AG09309 (cell line): Measurements from ENCODE around the gene PLXNB1.

Experiments used
- DNase-seq: peaks from one replicate; pipeline ENCODE4 v3.0.0-alpha.2; 2010; ENCODE audit warnings: low read depth
- H3K4me3 ChIP-seq: 2 replicates; pipeline ENCODE4 v1.5.1; 2011; ENCODE audit warnings: mild to moderate bottlenecking, low read depth, low read length, moderate library complexity; ENCODE audit not compliant: control insufficient read depth
- TF ChIP-seq, protein P1 (sequence below): IDR thresholded peaks from 2 replicates; pipeline ENCODE4 v1.5.1; 2011; ENCODE audit warnings: mild to moderate bottlenecking, low read depth, low read length, inconsistent platforms; ENCODE audit not compliant: insufficient read depth, control insufficient read depth; ENCODE audit errors: missing control alignments

The PLXNB1 gene

DNA sequence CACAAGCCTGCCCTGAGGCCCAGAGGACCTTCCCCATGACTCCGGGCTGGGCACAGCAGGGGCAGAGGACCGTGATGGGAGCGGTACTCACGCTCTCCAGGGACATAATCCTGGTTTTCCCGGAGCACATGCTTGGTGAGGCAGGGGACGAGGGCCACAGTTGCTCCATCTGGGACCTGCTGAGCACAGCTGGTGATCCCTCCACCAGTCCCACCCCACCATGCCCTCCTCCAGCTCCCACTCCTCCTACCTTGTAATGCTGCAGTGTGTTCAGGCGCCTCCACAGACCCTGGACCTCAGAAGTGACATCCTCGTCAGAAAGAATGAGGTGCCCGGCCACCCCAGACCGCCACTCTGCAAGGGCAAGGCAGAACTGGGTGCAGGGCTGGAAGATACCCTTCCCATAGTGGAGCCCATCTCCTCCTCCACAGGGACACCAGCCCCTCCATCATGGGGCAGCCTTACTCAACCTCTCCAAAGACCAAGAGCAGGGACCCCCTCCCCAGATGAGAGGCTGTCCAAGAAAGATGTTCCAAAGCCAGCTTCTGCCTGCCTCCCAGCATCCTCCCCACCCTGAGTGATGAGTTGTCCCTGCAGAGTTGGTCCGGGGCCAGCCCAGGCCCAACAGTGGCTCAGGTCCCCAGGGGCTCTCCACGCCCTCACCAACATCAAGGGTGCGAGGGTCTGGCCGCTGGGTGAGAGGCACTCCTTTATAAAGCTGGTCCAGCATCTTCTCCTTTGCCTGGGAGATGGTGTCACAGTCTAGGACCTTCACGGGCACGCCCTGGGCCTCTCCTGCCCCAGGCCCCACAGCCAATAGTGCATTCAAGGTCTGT is 19.5 kb downstream of the PLXNB1 start:
- TF ChIP-seq, protein P1, sequence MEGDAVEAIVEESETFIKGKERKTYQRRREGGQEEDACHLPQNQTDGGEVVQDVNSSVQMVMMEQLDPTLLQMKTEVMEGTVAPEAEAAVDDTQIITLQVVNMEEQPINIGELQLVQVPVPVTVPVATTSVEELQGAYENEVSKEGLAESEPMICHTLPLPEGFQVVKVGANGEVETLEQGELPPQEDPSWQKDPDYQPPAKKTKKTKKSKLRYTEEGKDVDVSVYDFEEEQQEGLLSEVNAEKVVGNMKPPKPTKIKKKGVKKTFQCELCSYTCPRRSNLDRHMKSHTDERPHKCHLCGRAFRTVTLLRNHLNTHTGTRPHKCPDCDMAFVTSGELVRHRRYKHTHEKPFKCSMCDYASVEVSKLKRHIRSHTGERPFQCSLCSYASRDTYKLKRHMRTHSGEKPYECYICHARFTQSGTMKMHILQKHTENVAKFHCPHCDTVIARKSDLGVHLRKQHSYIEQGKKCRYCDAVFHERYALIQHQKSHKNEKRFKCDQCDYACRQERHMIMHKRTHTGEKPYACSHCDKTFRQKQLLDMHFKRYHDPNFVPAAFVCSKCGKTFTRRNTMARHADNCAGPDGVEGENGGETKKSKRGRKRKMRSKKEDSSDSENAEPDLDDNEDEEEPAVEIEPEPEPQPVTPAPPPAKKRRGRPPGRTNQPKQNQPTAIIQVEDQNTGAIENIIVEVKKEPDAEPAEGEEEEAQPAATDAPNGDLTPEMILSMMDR = no peak
- DNase-seq = no peak
- H3K4me3 ChIP-seq = no peak overlapping the region

DNA sequence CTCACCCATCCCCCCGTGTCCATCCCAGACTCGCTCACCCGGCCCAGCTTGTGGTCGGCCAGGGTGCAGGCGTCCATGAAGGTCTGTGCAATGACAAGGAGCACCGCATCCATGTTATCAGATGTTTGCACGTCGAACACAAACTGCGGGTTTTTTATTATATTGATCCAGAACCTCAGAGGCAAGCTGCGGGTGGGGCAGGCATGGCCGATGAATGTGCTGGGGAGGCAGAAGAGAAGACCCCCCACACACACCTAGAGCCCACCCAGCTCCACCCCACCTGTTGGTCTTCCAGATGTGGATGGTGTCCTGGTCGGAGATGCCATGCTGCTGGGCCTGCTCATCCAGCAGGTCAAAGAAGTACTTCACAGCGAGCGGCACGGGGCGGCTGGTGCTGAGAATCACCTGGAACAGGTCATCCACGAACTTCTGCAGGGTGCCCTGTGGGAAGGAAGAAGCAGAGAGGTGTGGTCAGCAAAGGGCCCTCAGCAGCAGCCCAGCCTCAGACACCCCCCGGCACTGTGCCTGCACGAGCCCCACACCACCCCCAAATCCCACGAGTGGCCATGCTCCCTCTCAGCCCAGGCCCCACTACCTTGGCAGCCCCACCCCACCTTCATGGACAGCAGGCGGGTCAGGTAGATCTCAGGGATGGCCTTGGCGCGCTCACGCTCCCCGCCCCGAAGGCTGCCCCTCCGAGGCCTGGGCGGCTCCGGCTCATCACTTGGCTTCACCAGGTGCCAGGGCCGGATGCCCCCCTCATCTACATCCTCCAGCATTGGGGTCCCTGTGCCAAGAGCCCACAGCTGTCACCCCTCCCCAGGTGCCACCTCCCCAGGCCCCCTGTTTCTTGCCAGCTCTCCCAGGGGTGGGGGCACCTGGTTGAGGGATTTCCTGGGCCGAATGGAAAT is 20.3 kb downstream of the PLXNB1 start:
- TF ChIP-seq, protein P1 = no peak
- DNase-seq = no peak
- H3K4me3 ChIP-seq = no peak overlapping the region

DNA sequence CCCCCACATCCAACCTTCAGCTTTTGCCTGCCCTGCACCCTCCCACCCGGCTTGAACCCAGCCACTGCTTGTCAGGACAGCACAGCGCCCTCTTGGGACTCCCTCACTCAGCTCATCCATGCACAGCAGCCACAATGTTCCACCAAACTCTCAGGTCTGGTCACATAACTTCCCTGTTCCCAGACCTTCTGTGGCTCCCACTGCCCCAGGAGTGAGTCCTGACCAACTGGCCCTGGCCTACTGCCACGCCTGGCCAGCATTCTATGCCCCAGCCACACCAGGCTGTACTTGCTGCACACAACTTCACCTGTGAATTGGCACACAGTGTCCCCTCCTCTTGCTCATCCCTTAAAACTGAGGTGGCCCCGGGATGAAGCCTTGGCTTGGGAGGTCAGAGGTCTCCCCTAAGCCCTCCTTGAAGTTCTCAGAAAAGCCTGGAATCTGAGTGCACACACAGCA is 21.0 kb downstream of the PLXNB1 start:
- TF ChIP-seq, protein P1 = peak; percentile 2
- no peak overlapping the region for H3K4me3 ChIP-seq
- no peak for DNase-seq

DNA sequence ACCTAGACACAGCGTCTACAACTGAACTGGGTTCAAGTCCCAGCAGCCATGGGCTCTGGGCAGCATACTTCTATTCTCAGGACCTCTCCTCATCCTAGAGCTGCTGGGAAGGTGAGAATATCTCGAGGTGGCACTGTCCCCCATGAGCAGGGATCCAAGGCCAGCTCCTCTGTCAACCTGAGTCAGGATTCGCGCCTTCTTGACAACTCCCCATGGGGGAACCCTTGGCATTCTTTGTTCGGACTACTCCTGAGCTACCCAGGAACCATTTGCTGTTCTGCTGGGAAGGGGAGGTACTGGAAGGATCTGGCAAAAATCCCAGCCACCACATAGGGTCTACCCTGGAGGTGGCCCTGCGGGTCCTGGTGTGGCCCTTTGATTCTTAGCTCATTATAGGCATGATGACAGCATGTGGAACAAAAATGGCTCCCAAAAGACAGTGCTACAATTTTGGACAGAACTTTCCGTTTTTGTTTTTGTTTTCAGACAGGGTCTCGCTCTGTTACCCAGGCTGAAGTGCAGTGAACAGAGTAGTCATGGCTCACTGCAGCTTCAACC is 22.3 kb downstream of the PLXNB1 start:
- no peak overlapping the region for H3K4me3 ChIP-seq
- TF ChIP-seq, protein P1 = no peak
- DNase-seq = no peak

DNA sequence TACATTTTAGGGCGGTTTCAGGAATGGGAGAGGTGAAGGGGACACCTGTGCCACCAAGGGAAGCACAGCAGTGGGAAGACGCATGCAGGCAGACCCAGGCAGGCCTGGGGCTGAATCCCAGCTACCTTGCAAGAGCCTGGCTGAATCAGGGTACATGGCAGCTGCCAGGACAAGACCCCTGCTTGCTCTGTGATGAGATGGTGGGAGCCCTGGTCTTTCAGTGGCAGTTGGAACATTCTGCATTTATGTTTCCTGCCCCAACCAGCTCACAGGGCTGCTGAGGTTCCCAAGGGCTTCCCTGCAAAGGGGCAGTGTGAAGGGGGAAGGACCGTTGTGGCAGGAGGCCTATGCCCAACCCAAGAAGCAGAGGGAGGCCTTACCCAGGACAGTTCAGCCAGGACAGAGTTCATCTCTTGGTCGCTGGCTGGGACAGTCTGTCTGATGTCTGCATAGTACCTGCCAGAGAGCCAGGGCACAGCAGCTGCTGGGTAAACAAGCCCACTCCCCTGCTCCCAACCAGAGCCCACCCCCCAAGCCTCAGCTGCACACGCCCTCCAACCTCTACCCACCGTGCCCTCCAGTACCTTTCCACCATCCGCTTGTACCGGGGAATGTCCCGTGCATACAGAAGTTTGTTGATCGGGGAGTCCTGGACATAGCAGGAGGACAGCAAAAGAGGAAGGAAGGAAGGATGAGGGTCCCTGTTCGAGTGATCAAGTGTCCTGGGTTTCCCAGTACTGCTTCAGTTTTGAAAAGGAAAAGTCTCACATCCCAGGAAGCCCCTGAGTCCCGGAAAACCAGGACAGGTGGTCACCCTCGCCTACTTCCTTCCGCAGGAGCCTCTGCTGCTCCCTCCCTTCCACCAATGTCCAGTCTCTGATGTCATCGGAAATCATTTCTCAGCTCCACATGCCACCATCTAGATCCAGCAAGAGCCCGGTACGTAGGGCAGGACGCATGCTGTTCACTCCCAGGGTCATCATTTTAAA is 23.1 kb downstream of the PLXNB1 start:
- no peak overlapping the region for H3K4me3 ChIP-seq
- TF ChIP-seq, protein P1 = no peak
- DNase-seq = no peak
